GM13977 (cell line): ENCODE data around the gene DTX3L.

Experiments
- DNase-seq: peaks from one replicate; pipeline ENCODE4 v3.0.0; 2012; ENCODE audit warnings: low spot score
- in situ Hi-C: fragments of 300-500 bp; cut with MboI; formaldehyde crosslinking; loops from one replicate; pipeline ENCODE4 v1.12.0; 2022; ENCODE audit warnings: low sequenced_read_pairs, low pct_unique_long_range_greater_than_20kb, mixed read lengths, inconsistent platforms; ENCODE audit not compliant: unreplicated experiment
- TF ChIP-seq, protein P1 (sequence below): IDR thresholded peaks from 2 replicates; pipeline ENCODE4 v1.5.1; 2012; ENCODE audit warnings: mild to moderate bottlenecking, control low read depth; ENCODE audit not compliant: insufficient read depth; ENCODE audit errors: extremely low read depth, missing control alignments

The DTX3L gene

DNA sequence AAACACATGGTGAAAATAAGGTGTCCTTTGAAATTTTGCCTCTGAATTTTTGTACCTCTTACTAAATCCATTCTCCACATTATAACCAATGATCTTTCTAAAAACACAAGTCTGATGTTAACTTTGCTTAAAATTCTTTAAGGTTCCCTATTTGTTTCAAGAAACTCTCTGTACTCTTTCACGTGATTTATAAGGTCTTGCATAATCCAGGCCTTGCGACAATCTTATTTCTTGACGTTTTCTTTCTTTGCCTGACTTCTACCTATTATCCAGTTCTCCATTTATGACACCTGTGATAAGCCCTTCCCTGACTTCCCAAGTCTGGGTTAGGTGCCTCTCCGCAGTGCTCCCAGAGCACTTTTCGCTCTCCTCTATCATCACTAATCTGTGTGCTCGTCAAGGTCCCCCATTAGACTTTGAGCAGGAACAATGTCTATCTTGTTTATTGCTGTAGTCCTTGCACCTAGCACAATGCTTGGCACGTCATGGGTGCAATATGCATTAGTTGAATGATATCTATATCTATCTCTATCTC, 25.1 kb upstream of the DTX3L start:
- TF ChIP-seq, protein P1, sequence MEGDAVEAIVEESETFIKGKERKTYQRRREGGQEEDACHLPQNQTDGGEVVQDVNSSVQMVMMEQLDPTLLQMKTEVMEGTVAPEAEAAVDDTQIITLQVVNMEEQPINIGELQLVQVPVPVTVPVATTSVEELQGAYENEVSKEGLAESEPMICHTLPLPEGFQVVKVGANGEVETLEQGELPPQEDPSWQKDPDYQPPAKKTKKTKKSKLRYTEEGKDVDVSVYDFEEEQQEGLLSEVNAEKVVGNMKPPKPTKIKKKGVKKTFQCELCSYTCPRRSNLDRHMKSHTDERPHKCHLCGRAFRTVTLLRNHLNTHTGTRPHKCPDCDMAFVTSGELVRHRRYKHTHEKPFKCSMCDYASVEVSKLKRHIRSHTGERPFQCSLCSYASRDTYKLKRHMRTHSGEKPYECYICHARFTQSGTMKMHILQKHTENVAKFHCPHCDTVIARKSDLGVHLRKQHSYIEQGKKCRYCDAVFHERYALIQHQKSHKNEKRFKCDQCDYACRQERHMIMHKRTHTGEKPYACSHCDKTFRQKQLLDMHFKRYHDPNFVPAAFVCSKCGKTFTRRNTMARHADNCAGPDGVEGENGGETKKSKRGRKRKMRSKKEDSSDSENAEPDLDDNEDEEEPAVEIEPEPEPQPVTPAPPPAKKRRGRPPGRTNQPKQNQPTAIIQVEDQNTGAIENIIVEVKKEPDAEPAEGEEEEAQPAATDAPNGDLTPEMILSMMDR: no peak
- in situ Hi-C loops: no loop called here
- DNase-seq: no peak

DNA sequence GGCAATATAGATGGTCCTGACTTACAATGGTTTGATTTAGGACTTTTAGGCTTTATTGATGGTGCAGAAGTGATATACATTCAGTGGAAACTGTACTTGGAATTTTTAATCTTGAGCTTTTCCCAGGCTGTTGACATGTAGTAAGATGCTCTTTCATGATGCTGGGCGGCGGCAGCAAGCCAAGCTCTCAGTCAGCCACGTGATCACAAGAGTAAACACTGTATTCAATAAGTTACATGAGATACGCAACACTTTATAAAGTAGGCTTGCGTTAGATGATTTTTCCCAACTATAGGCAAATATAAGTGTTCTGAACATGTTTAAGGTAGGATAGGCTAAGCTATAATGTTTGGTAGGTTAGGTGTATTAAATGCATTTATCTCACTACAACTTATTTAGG, 18.0 kb upstream of the DTX3L start:
- TF ChIP-seq, protein P1: no peak
- in situ Hi-C loops: no loop called here
- no peak for DNase-seq

DNA sequence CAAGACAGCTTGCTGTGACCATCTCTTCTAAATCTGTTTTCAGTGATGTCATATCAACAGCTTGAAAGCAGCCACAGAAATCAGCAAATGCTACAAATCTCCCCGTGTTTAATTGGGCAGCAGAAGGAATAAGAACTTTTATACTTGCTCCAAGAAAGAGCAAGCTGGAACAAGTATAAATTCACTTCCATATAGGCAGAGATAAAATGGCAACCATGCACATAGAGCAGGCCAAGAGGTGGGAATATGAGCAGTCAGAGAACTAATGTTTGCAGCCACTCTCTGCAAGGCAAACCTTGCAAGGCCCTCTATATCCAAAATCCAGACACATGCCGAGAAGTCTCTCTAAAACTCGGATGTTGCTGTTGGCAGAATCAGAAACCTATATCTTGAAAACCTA, 16.1 kb upstream of the DTX3L start:
- TF ChIP-seq, protein P1: no peak
- in situ Hi-C loops: no loop called here
- no peak for DNase-seq

DNA sequence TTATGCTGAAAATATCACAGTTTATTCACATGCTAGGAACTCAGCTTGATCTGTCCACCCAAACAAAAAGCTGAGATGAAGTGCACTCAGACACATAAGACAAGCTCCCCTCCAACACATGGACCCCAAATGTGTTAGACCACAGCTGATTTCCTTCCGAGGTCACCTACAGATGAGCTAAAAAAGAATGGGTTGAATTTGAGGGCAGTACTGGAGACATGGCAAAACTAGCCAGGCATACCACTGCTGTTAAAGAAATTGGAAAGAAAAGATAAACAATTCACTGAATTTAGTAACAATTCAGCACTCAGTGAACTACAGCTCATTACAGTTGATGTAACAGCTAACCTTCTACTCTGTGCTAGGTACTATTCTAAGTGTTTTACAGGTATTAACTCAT, 15.5 kb upstream of the DTX3L start:
- TF ChIP-seq, protein P1: no peak
- in situ Hi-C loops: no loop called here
- no peak for DNase-seq

DNA sequence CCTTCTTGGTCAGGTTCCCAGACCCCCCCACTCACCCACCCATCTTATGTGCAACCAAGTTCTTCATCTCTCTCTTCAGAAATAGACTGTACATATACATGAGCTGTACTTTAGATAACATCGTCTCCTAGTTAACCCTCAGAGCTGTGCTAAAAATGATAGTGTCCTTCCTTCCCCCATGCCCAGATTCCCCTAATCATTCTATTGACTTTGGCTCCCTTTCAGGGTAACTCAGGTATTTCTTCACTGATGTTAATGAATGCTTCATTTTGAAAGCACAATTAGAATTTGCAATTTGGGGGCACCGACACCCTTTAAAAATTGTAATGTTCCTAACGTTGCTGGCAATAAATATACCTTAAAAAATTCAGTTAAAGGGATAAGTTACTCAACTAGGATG, 11.0 kb upstream of the DTX3L start:
- in situ Hi-C loops: loop anchor here (25.0 kb wide), 1 partner anchor 484 kb away; the partner anchor contains the start of gene SEMA5B
- no peak for DNase-seq
- TF ChIP-seq, protein P1: no peak

DNA sequence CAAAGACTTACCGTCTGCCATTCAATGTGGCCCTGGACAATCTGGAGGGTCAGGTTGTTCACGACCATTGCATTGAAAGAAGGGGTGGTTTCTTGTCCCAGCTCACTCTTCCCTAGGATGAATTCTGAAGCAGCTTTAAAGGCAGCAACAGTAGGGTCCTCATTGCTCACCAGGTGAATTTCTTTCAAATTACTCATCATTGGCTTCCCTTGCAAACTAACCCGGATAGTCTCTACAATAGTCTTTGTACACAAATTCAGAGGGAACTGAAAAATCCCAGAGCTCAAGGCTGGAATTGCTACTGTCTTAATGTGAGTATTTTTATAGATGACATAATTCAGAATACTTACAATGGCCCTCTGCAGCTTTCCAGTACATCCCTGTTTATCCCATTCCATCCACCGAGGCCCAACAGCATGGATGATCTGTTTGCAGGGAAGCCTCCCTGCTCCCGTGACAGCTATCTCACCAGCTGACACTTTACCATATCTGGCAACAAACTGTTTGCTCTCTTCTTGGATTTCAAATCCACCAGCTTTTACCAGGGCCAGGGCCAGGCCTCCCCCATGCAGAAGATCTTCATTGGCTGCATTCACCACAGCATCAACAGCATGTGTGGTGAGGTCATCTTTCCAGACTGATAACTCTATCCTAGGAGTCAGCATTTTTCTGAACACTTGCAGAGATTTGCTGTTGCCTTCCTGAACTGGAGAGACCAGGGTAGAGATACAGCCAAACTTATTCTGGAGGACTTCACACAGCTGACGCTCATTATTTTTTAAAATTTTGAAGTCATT, 8.7 kb upstream of the DTX3L start:
- in situ Hi-C loops: loop anchor here (5.0 to 25.0 kb wide), 2 partner anchors 122 to 482 kb away; partner anchors contain the start of gene SEMA5B
- no peak for DNase-seq
- TF ChIP-seq, protein P1: no peak
